ENCODE measurements around the gene ZRANB3.

GRCh38 chr2:135570884-135571283 is 39.9 kb upstream of the ZRANB3 start:
- no peak for TF ChIP-seq TCF12 (IDR thresholded peaks at IDR 0.05; ENCODE audit: low read depth, low read length)
- no peak for TF ChIP-seq CTCF (IDR thresholded peaks at IDR 0.05 in 2 of 3, conservative IDR thresholded peaks at IDR 0.05 in 1 of 3; ENCODE audit: control insufficient read depth in 2 of 3, extremely low read depth in 1 of 3, insufficient read depth in 1 of 3, low read depth in 3 of 3, low read length in 3 of 3)
- no peak for TF ChIP-seq ATF3 (IDR thresholded peaks at IDR 0.05; ENCODE audit: borderline replicate concordance, extremely low read depth, low read depth, low read length)
- no peak for TF ChIP-seq BACH1 (IDR thresholded peaks at IDR 0.05; ENCODE audit: borderline replicate concordance)
- no peak for TF ChIP-seq POLR2AphosphoS5 (IDR thresholded peaks at IDR 0.05; ENCODE audit: low read length)
- no peak for TF ChIP-seq GABPA (IDR thresholded peaks at IDR 0.05; ENCODE audit: low read depth)
- no peak for TF ChIP-seq EZH2 (IDR thresholded peaks at IDR 0.05; ENCODE audit: borderline replicate concordance, control insufficient read depth, low read depth, low read length)
- TF ChIP-seq YY1 (IDR thresholded peaks at IDR 0.05; ENCODE audit: low read depth, low read length), result no peak
- no peak for TF ChIP-seq PML (IDR thresholded peaks at IDR 0.05; ENCODE audit: low read length)

All from GM12878 (cell line).